NOMO-1 treated with dmso at 0.1 percent for 144 hours (cell line): Measurements from ENCODE around the gene UBE2F.
"Not testable (repeated sequence)": the region's sequence is repeated elsewhere in the genome, so short reads cannot be mapped to it uniquely, and the experiment has no call there.

Experiments
- DNase-seq: peaks from one replicate; lab custom pipeline; 2025; ENCODE audit not compliant: unreplicated experiment; lab: John Stamatoyannopoulos, UW

The UBE2F gene

DNA sequence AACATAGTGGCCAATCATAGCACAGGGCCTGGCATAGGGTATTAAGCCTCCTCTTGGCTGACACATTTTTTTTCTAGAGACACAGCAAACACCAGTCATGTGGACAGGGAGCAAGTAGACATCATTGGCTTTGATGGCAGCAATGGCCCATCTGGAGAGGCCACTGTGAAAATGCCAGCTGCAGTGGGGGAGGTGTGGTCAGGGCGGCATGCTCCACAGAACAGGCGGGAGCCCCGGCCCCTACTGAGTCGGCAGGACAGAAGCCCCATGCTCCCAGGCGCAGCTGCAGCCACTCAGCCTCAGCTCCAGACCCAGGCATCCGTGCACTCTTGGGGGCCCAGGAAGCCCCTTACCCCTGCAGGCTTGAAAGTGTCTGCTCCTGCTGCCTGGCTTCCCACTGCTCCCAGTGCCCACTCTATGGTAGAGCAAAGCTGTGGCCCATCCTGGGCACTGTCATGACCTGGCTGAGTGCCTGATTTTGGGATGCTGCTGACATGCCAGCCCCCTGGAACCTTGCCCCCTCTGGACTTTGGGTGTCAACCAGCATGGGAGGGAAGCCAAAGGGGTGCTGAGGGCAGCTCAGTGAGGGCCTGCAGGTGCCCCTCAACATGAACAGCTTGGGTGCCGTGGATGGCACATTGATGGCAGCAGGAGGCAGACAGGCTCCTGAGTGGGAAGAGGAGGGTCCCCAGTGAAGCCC lies 23.3 kb upstream of the UBE2F start:
- no peak for DNase-seq

GRCh38 chr2:237944302-237944701 lies 22.5 kb upstream of the UBE2F start:
- no peak for DNase-seq

GRCh38 chr2:237946423-237946822 lies 20.4 kb upstream of the UBE2F start:
- no peak for DNase-seq

GRCh38 chr2:237951354-237951753 lies 15.5 kb upstream of the UBE2F start:
- DNase-seq = not testable (repeated sequence)

GRCh38 chr2:237951878-237952277 lies 14.9 kb upstream of the UBE2F start:
- no peak for DNase-seq

- DNase-seq = no peak
Observed at GRCh38 chr2:237952851-237953250, 14.0 kb upstream of the UBE2F start.

DNA sequence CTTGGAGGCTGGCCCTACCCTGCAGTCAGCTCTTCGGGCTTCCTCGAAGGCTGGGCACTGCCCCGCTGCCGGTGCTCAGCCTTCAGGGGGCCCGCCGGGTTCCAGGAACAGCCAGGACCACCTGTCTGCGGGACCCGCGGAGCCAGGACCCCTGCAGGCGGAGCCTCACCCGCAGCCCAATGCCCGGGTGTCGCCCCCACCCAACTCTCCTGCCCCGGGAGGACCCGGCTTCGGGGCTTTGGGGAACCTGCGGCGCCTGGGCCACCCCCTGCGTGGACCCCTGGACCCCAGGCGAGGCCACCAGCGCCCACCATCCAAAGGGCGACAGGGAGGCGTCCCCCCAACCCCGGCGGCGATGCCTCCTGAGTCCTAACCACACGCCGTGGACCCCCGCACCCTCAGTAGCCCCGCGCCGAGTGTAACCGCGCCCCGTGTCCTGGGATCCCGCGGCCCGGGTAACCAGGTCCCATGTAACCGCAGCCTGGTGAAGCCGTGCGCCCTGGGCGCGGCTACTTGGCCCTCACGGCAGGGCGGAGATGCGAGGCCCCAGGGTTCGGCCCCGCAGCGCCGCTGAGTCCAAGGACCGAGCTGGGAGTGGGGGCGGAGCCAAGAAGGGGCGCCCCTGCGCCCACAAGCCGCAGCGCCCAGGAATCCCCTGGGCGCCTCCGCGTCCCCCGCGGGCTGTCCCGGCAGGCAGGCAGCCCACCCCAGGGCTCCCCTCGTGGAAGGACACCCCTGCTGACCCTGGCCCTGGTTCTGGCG lies 11.0 kb upstream of the UBE2F start:
- DNase-seq = no peak

DNA sequence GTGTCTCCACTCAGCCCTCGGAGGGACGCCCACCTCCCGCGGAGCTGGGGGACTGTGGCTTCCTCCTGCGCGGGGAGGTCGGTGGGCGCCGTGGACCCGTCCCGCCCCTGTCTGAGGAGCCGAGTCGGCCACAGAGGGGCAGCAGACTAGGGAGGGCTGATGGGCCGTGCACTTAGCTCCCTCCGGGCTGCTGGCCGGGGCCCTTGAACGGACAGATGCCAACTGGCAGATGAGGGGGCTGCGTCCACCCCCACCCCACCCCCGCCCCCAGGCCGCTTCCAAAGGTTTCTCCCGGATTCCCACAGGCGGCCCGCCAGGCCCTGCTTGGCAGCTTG lies 10.4 kb upstream of the UBE2F start:
- no peak for DNase-seq

DNA sequence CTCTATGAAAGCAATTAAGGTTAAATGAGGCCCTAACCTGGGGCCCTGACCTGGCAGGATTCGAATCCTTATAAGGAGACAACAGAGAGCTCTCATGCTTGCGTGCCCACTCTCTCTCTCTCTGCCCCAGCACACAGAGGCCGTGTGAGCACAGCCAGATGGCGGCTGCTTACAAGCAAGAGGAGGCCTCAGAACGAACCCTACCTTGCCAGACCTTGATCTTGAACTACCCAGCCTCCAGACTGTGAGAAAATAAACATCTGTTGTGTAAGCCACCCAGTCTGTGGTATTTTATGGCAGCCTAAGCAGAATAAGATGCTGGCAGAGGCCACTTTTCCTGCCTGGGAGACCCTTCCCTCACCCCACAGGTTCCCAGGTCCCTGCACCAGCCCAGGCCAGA lies 5.2 kb upstream of the UBE2F start:
- DNase-seq = no peak

GRCh38 chr2:237962432-237963084 lies 4.3 kb upstream of the UBE2F start:
- DNase-seq = no peak

- DNase-seq = not testable (repeated sequence)
Observed at GRCh38 chr2:237963490-237963991, 3.3 kb upstream of the UBE2F start.

DNA sequence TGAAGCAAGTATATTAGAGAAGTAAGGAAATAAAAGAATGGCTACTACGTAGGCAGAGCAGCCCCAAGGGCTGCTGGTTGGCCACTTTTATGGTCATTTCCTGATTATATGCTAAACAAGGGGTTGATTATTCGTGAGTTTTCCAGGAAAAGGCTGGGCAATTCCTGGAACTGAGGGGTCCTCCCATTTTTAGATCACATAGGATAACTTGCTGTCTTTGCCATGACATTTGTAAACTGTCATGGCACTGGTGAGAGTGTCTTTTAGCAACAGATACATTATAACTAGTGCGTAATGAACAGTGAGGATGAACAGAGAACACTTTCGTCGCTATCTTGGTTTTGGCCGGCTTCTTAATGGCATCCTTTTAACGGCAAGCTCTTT lies 2.6 kb upstream of the UBE2F start:
- no peak for DNase-seq

DNA sequence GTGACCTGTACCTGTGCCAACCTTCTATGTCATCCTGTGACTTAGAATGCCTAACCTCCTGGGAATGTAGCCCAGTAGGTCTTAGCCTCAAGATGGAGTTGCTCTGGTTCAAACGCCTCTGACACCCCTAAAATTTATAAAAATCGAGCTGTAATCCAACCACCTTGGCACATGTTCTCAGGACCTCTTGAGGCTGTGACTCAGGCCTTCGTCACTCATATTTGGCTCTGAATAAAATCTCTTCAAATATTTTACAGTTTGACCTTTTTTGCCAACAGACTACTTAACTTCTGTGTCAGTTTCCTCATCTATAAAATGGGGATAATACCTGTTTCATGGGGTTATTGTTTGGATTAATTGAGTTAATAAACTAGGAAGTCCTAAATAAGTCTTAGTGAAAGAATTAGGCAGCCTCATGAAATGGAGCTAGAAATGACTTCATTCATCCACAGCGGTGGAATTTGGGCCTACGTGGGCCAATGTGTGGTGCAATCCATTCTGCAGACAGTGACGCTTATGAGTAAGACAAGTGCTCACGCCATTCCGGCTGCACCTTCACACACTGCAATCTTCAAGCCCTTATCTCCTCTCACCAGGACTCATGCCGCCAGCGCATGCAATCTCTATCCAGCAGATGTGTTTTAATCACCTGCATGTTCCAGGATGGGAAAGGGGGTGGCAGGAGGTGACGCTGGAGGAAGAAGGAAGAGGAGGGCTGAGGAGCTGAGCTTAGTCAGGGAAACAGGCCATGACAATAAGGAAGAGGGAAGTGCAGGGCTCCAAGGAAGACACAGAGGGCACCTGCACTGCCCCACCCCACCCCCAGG lies 2.0 kb upstream of the UBE2F start:
- DNase-seq = no peak

- DNase-seq = not testable (repeated sequence)
Observed at GRCh38 chr2:237965844-237966243, 970 bp upstream of the UBE2F start.

- no peak for DNase-seq
Observed at GRCh38 chr2:237966250-237966564, 607 bp upstream of the UBE2F start.

DNA sequence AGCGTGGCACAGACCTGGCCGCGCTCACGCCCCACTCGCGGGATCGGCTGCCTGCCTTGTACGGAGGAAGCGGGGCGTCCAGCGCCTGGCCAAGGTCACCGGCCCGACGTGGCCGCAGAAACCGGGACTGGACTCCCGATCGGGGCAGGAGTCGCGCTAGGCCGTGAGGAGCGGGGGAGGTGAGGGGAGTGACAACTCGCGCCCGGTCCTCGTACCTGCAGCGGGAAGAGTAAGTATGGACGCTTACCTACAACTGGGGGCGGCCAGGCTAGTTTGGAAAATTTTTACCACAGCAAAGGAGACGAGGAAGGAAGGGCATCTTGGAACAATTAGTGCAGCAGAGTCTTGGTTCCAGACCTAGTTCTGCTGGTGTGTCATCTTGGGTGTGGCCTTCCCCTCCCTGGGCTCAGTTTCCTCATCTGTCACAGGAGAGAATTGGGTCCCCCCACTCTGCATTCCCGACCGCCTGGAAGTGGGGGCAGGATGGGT lies 693 bp downstream of the UBE2F start:
- DNase-seq = no peak

- peak; percentile 91 for DNase-seq
Observed at GRCh38 chr2:237968048-237968862, 1.4 kb downstream of the UBE2F start.

DNA sequence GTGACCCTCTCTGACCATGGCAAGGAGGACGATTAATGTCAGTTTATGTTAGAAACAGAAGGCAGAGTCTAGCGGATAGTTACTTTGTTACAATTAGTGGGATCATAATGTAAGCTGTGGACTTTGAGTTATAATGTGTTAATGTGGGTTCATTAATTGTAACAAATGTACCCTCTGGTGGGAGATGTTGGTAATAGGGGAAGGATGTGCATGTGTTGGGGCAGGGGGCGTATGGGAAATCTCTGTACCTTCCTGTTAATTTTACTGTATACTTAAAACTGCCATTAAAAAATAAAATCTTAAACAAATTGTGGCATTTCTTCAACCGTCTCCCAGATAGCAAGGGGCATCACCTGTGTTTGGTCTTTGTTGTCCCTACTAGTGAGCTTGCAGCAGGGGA lies 4.8 kb downstream of the UBE2F start:
- DNase-seq = no peak

DNA sequence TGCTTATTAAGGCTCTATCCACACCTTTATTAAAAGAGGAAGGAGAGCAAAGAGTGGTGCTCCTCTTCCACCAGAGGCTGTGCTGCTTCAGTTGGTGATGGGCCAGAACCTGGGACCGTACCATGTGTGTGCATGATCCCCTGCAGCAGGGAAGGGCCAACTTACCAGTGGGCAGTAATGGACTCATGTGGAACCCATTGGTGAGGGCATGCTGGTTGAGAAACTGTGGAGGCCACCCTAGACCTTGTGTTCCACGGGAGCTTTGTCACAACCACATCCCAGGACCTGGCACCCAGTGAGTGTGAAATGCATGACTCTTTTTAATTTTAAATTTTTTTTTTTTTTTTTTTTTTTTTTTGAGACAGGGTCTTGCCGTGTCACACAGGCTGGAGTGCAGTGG lies 5.4 kb downstream of the UBE2F start:
- DNase-seq = no peak

GRCh38 chr2:237972936-237973335 lies 6.1 kb downstream of the UBE2F start:
- DNase-seq = no peak
